DMS79 treated with DMSO at 0.1 percent for 48 hours (cell line): ENCODE data around the gene RTP3.
"Not testable (repeated sequence)": the region's sequence is repeated elsewhere in the genome, so short reads cannot be mapped to it uniquely, and the experiment has no call there.

ENCODE experiments used
- DNase-seq: peaks from one replicate; lab custom pipeline; 2025; lab: John Stamatoyannopoulos, UW

Gene RTP3

DNA sequence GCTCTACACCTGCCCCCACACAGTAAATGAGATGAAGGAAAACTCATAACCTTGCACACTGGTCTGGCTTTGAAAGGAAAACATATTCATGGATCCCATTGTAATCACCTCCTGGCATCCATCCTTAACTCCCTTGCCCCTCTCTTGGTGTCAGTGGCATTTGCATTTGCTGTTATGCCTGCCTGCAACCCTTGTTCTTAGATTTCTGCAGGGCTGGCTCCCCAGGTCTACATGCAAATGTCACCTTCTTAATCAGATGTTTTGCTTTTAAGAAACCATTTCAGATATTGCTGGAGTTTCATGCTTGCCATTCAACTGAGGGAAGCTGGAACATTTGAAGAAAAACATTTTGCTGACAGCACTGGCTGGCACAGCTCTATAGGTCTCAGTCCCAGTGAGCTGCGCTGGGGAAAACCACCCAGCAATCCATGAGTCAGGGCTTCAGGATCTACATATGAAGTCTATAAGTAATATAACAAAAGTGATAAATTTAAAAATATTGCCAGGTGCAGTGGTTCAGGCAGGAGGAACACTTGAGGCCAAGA is 49.2 kb downstream of the RTP3 start:
- DNase-seq = no peak

DNA sequence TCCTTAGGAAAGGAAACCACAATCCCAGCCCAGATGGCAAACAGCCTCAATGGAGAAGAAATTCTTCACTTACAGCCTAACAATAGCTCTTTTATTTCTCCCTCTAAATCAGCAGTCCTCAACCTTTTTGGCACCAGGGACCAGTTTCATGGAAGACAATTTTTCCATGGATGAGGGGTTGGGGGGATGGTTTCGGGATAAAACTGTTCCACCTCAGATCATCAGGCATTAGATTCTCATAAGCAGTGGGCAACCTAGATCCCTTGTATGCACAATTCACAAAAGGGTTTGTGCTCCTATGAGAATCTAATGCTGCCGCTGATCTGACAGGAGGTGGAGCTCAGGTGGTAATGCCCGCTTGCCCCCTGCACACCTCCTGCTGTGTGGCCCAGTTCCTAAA is 50.8 kb downstream of the RTP3 start:
- not testable (repeated sequence) for DNase-seq

DNA sequence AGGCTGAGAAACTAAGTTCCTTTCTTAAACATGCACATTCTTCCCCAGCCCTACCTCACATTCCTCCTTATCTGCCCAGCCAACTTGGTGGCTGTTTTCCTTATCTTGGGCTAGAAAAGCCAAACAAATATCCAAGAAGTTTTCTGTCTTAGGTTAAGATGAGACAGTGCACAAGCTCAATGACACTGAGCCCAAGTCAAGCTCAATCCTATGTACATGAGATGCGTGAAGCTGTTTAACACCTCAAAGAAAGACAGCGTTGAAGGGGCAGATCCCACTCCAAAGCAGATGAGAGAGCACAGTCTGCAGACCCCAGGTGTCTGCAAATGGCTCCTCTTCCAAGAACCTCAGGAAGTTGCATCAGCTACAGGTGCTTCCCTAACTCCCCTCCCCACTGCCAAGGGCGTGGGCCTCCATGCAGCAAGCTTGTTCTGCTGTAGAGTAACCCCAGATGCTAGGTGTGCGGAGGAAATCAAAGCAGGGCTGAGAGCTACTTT is 51.7 kb downstream of the RTP3 start:
- DNase-seq = no peak

DNA sequence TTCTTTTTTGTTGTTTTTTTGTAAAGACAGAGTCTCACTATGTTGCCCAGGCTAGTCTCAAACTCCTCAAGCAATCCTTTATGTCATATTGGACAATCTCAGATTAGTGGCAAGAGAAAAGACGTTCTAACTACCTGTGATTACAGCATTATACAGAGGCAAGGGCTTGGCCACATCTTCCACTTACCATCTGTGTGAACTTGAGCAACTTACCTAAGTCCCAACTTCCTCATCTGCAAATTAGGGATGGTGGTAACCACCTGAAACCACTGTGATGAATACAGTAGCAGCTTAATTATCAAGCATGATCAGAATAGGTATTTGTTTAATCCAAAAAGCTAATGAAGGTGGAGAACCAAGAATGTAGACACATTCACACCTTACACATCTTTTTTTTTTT is 52.2 kb downstream of the RTP3 start:
- DNase-seq = no peak
